ENCODE measurements around the gene PTMA. TPM values are rescaled to one million over a fixed set of nuclear protein-coding genes. Genes with fewer than 3 reads are reported as not detected.

The PTMA gene
- total RNA-seq, 1 experiment from 2014 or later = 1,260 TPM

GRCh38 chr2:231707625-231707926, 749 bp upstream of the PTMA start:
- Histone ChIP-seq H4K20me1 (ENCODE audit: insufficient read depth) (peaks cover 22% of the 10 kb centered on the region), H3K4me3 (peak overlapping the region; percentile 68), H3K4me2 (peak overlapping the region; percentile 92), H3K27ac (peak overlapping the region; percentile 99), H3K4me1 (replicated peaks; ENCODE audit: insufficient read depth) (peaks cover 26% of the 10 kb centered on the region), H3K36me3 (ENCODE audit: low read depth) (peaks cover 14% of the 10 kb centered on the region), H2AFZ (peak overlapping the region; percentile 90), H3F3A (ENCODE audit: insufficient read depth, low read depth) (peaks cover 36% of the 10 kb centered on the region), H3K9me2 (ENCODE audit: insufficient read depth) (no peaks in the 10 kb centered on the region), H3K79me2 (ENCODE audit: low read depth) (peaks cover 56% of the 10 kb centered on the region), H3K9me3 (ENCODE audit: insufficient read depth, low read depth) (no peaks in the 10 kb centered on the region), H3K27me3 (ENCODE audit: insufficient read depth, low read depth) (no peaks in the 10 kb centered on the region)
- intact Hi-C loops (cut with micrococcal nuclease; ENCODE audit: unreplicated experiment) = loop anchor here (1.0 kb wide), 1 partner anchor 33 kb away; no protein-coding TSS in a partner anchor
- no TSS peak for BruUV-seq (replicated peaks)
- peak in 1 of 2 experiments; percentile 55 for DNase-seq
- CTCF ChIA-PET = interaction anchor here (1.5 kb wide), 1 partner anchor 34 kb away, joined by 4 read pairs; no protein-coding TSS in a partner anchor
- POLR2A ChIA-PET (ENCODE audit: unreplicated experiment) = interaction anchor here (1.3 kb wide), 1 partner anchor 94 kb away, joined by 9 read pairs; no protein-coding TSS in a partner anchor
- TF ChIP-seq CTCF (conservative IDR thresholded peaks at IDR 0.05) = no peak
- no peak for TF ChIP-seq EZH2 (IDR thresholded peaks at IDR 0.05; ENCODE audit: low read depth)

- Histone ChIP-seq H3K9me2 (ENCODE audit: insufficient read depth) (no peaks in the 10 kb centered on the region), H3K9me3 (ENCODE audit: insufficient read depth, low read depth) (no peaks in the 10 kb centered on the region), H3K79me2 (ENCODE audit: low read depth) (peaks cover 63% of the 10 kb centered on the region), H3K27me3 (ENCODE audit: insufficient read depth, low read depth) (no peaks in the 10 kb centered on the region), H3K27ac (peak overlapping the region; percentile 76), H3K4me2 (peak overlapping the region; percentile 97), H3F3A (ENCODE audit: insufficient read depth, low read depth) (peaks cover 46% of the 10 kb centered on the region), H3K4me3 (peak overlapping the region; percentile 100), H2AFZ (no peak overlapping the region), H4K20me1 (ENCODE audit: insufficient read depth) (peaks cover 31% of the 10 kb centered on the region), H3K36me3 (ENCODE audit: low read depth) (peaks cover 18% of the 10 kb centered on the region), H3K4me1 (replicated peaks; ENCODE audit: insufficient read depth) (peaks cover 30% of the 10 kb centered on the region)
- intact Hi-C loops (cut with micrococcal nuclease; ENCODE audit: unreplicated experiment) = loop anchor here (1.0 to 2.0 kb wide), 5 partner anchors 29 to 97 kb away; no protein-coding TSS in a partner anchor
- CTCF ChIA-PET = interaction anchor here (0.6 kb wide), 1 partner anchor 52 kb away, joined by 4 read pairs; no protein-coding TSS in a partner anchor
- DNase-seq = no peak
- TSS peak; percentile 67 for BruUV-seq (replicated peaks)
- POLR2A ChIA-PET (ENCODE audit: unreplicated experiment) = interaction anchor here (0.5 to 1.5 kb wide), 4 partner anchors 36 to 95 kb away, joined by 4 to 10 read pairs (median 8); no protein-coding TSS in a partner anchor
- TF ChIP-seq EZH2 (IDR thresholded peaks at IDR 0.05; ENCODE audit: low read depth) (no peak), CTCF (conservative IDR thresholded peaks at IDR 0.05) (no peak)
These were observed 679 bp downstream of the PTMA start for GRCh38 chr2:231708773-231709635.

- intact Hi-C loops (cut with micrococcal nuclease; ENCODE audit: unreplicated experiment) = loop anchor here (2.0 kb wide), 1 partner anchor 67 kb away; no protein-coding TSS in a partner anchor
- Histone ChIP-seq H3K79me2 (ENCODE audit: low read depth) (peaks cover 63% of the 10 kb centered on the region), H3K4me1 (replicated peaks; ENCODE audit: insufficient read depth) (peaks cover 30% of the 10 kb centered on the region), H3K4me2 (peak overlapping the region; percentile 97), H3F3A (ENCODE audit: insufficient read depth, low read depth) (peaks cover 52% of the 10 kb centered on the region), H3K9me2 (ENCODE audit: insufficient read depth) (no peaks in the 10 kb centered on the region), H4K20me1 (ENCODE audit: insufficient read depth) (peaks cover 35% of the 10 kb centered on the region), H3K27ac (peak overlapping the region; percentile 76), H3K9me3 (ENCODE audit: insufficient read depth, low read depth) (no peaks in the 10 kb centered on the region), H2AFZ (no peak overlapping the region), H3K4me3 (peak overlapping the region; percentile 100), H3K27me3 (ENCODE audit: insufficient read depth, low read depth) (no peaks in the 10 kb centered on the region), H3K36me3 (ENCODE audit: low read depth) (peaks cover 18% of the 10 kb centered on the region)
- DNase-seq = peak in 1 of 2 experiments; percentile 47
- TF ChIP-seq CTCF (conservative IDR thresholded peaks at IDR 0.05) (no peak), EZH2 (IDR thresholded peaks at IDR 0.05; ENCODE audit: low read depth) (no peak)
- CTCF ChIA-PET = interaction anchor here (0.6 kb wide), 1 partner anchor 43 kb away, joined by 10 read pairs; no protein-coding TSS in a partner anchor
- no TSS peak for BruUV-seq (replicated peaks)
- POLR2A ChIA-PET (ENCODE audit: unreplicated experiment) = interaction anchor here (0.5 kb wide), 1 partner anchor 689 kb away, joined by 7 read pairs; no protein-coding TSS in a partner anchor
These were observed 1.3 kb downstream of the PTMA start for GRCh38 chr2:231709636-231709980.
